C4-2B (cell line): ENCODE results near the gene NECTIN4.

ENCODE experiments used
- H3K27ac ChIP-seq: fragments of 450-650 bp; 2 replicates; pipeline ENCODE4 v1.5.1; 2017
- ZFX ChIP-seq: fragments of 450-650 bp; IDR thresholded peaks from 2 replicates; pipeline ENCODE4 v1.6.1; 2017
- TF ChIP-seq, protein P1 (sequence below): fragments of 450-650 bp; conservative IDR thresholded peaks from 2 replicates; pipeline ENCODE4 v1.5.1; 2017; ENCODE audit warnings: mild to moderate bottlenecking

NECTIN4 gene

GRCh38 chr1:161086457-161086856, 2.9 kb downstream of the NECTIN4 start:
- H3K27ac ChIP-seq: no peak overlapping the region
- TF ChIP-seq ZFX: no peak
- TF ChIP-seq, protein P1, sequence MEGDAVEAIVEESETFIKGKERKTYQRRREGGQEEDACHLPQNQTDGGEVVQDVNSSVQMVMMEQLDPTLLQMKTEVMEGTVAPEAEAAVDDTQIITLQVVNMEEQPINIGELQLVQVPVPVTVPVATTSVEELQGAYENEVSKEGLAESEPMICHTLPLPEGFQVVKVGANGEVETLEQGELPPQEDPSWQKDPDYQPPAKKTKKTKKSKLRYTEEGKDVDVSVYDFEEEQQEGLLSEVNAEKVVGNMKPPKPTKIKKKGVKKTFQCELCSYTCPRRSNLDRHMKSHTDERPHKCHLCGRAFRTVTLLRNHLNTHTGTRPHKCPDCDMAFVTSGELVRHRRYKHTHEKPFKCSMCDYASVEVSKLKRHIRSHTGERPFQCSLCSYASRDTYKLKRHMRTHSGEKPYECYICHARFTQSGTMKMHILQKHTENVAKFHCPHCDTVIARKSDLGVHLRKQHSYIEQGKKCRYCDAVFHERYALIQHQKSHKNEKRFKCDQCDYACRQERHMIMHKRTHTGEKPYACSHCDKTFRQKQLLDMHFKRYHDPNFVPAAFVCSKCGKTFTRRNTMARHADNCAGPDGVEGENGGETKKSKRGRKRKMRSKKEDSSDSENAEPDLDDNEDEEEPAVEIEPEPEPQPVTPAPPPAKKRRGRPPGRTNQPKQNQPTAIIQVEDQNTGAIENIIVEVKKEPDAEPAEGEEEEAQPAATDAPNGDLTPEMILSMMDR: no peak

DNA sequence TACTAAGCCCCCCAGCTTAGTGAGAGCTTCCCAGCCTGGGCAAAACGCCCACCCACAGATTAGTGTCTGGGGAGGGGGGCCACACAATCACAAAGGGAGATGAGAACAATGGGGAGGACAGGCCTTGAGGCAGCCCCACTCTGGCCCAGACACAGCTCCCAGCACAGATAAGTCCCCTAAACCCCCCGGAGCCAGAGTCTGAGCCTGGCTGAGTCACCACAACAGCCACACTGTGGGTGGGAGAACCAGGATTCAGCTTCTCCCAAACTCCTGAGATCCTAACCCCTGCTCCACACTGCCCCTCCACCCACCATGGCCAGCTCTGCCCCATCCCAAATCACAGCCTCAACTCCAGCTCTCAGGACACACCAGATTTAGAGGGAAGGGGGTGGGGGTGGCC, 4.2 kb downstream of the NECTIN4 start:
- TF ChIP-seq, protein P1: no peak
- no peak for TF ChIP-seq ZFX
- H3K27ac ChIP-seq: no peak overlapping the region

DNA sequence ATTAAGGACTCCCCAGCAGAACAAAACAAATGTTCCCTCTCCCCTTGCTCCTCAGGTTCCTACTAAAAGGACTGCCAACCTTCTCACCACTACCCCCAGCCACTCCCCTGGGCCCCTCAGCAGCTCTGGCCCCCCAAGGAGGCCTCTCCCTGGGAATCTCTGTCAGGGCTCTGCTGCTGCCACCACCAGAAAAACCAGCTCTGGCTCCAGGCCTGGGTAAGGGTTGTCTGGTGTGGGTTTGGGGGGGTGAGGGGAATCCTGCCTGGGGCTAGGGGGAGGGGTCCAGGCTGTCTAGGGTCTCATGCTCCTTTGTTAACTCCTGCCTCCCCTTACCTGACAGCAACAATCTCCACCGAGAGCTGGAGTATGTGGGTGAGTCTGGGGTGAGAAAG, 4.8 kb downstream of the NECTIN4 start:
- H3K27ac ChIP-seq: peak overlapping the region; percentile 51; the same call in 1 of the 2 replicates
- TF ChIP-seq, protein P1: no peak
- TF ChIP-seq ZFX: no peak

- TF ChIP-seq, protein P1: no peak
- no peak for TF ChIP-seq ZFX
- peak overlapping the region; percentile 51 for H3K27ac ChIP-seq
Observed at GRCh38 chr1:161083748-161084596, 5.4 kb downstream of the NECTIN4 start.

DNA sequence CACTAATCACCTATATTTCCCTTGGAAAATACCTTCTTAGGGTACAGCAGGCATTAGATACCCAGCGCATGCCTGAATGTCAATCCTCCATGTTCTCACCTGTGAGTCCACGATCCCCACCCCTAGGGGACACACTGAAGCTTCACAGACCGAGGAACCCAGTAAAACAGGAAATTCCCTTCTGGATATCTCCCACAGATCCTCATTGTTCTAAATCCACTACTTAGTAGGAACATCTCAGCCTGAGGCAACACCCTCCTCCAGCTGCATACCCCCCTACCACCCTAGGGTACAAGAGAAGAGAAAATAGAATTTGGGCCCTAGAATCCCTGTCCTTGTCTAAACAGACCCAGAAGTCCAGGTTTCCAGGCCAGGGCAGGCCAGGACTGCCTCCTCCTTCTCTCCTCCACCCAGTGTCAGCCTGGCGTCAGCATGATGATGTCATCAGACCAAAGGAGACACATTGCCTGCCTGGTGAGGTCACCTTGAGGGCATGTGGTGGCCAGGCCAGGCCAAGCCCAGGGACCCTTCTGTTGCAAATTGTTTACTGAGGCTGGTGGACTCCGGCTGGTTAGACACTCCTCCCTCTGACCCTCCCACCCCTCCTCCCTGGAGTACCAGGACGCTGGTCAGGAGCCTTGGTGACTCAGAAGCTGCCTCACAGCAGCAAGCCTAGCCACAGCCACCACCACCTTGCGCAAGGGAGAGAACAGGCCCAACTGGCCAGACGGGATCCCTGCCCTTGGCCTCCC, 6.2 kb downstream of the NECTIN4 start:
- H3K27ac ChIP-seq: peak overlapping the region; percentile 51
- TF ChIP-seq, protein P1: no peak
- no peak for TF ChIP-seq ZFX

- peak overlapping the region; percentile 51 for H3K27ac ChIP-seq
Observed at GRCh38 chr1:161082483-161082882, 6.9 kb downstream of the NECTIN4 start.

More at GRCh38 chr1:161082483-161082882, 6.9 kb downstream of the NECTIN4 start:
- TF ChIP-seq, protein P1: no peak
- no peak for TF ChIP-seq ZFX
